ENCODE results near the gene ROS1.

DNA sequence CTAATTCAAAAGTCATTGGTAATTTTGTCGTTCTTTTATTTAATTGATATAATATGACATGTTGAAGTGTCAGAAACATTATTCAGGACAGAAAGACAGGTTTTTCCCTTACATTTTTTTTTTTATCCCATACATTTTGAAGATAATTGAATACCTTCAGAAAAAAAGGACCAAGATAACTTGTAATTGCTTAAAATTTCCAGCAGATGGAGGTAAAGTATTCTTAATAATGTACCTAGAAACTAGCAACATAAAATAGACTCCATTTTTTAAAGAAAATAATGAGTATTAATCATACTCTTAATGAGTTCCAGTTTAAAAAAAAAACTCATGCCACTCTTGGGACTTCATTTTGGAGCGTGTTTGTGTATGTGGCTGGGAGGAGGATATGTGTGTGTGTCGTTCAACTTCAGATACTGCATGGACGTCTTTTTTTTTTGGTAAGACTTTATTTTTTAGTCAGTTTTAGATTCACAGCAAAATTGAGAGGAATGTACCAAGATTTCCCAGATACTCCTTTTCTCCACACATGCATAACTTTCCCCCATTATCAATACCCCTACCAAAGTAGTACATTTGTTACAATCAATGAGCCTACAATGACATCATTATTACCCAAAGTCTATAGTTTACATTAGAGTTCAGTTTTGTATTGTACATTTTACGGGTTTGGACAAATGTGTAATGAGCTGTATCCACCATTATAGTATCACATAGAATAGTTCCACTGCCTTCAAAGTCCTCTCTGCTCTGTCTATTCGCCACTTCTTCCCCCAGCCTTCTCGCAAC is 79.4 kb downstream of the ROS1 start:
- TF ChIP-seq EZH2 (IDR thresholded peaks at IDR 0.05; ENCODE audit: borderline replicate concordance, insufficient read depth, low read depth, low read length, poor library complexity, severe bottlenecking): no peak
- TF ChIP-seq, protein P1, sequence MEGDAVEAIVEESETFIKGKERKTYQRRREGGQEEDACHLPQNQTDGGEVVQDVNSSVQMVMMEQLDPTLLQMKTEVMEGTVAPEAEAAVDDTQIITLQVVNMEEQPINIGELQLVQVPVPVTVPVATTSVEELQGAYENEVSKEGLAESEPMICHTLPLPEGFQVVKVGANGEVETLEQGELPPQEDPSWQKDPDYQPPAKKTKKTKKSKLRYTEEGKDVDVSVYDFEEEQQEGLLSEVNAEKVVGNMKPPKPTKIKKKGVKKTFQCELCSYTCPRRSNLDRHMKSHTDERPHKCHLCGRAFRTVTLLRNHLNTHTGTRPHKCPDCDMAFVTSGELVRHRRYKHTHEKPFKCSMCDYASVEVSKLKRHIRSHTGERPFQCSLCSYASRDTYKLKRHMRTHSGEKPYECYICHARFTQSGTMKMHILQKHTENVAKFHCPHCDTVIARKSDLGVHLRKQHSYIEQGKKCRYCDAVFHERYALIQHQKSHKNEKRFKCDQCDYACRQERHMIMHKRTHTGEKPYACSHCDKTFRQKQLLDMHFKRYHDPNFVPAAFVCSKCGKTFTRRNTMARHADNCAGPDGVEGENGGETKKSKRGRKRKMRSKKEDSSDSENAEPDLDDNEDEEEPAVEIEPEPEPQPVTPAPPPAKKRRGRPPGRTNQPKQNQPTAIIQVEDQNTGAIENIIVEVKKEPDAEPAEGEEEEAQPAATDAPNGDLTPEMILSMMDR (IDR thresholded peaks at IDR 0.05): peak; percentile 85

All from B cell (primary cell).